GM23248 (cell line): ENCODE results near the gene KRTAP10-10.

Source experiments
- EZH2 ChIP-seq: fragments of 200-600 bp; sonication (generic); IDR thresholded peaks from 2 replicates; pipeline ENCODE4 v1.6.1; 2018; ENCODE audit warnings: antibody characterized with exemption, mild to moderate bottlenecking; ENCODE audit not compliant: insufficient read depth, poor library complexity, severe bottlenecking
- EZH2phosphoT487 ChIP-seq: fragments of 200-600 bp; sonication (generic); IDR thresholded peaks from 2 replicates; pipeline ENCODE4 v1.6.1; 2018; ENCODE audit warnings: antibody characterized with exemption, moderate library complexity, mild to moderate bottlenecking, low read depth; ENCODE audit not compliant: insufficient read depth

DNA sequence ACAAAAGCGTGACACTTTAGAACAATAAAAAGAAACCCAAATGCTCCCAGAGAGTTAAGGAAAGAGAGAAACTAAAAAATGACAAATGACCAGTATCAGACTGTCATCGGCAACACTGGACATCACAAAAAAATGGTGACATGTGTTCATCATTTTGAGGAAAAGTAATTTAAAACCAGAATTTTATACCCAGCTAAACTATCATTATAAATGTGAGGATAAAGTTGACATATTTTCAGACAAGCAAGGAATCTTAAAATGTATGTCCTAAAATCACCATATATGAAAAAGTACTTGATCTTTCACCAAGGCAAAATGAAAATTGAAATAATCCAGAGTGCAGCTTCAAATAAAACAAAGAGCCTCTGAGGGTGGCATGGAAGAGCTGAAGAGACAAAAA is 7.7 kb downstream of the KRTAP10-10 start:
- TF ChIP-seq EZH2 (no peak), EZH2phosphoT487 (no peak)
